HG03565 (cell line): ENCODE results near the gene HPGDS.
"Not testable (repeated sequence)": the region's sequence is repeated elsewhere in the genome, so short reads cannot be mapped to it uniquely, and the experiment has no call there.

Experiments
- ATAC-seq: cut with Tn5 transposase; IDR thresholded peaks from one replicate; pipeline ENCODE4 v1.9.1; 2021; ENCODE audit warnings: mild to moderate bottlenecking, moderate library complexity; ENCODE audit not compliant: unreplicated experiment

The HPGDS gene

GRCh38 chr4:94342694-94343093, at the start of gene HPGDS:
Gene HPGDS (minus strand): TSS chr4:94342836. CDS start chr4:94334629, 8,207 bp downstream.
- no peak for ATAC-seq

GRCh38 chr4:94390804-94391410, 48.3 kb upstream of the HPGDS start:
- no peak for ATAC-seq

- ATAC-seq = no peak
Measured at GRCh38 chr4:94389595-94390267, 47.1 kb upstream of the HPGDS start.

GRCh38 chr4:94387965-94388364, 45.3 kb upstream of the HPGDS start:
- not testable (repeated sequence) for ATAC-seq

GRCh38 chr4:94385452-94385851, 42.8 kb upstream of the HPGDS start:
- not testable (repeated sequence) for ATAC-seq

GRCh38 chr4:94382891-94383290, 40.3 kb upstream of the HPGDS start:
- ATAC-seq = not testable (repeated sequence)

GRCh38 chr4:94378047-94378446, 35.4 kb upstream of the HPGDS start:
- ATAC-seq = no peak

GRCh38 chr4:94377294-94377693, 34.7 kb upstream of the HPGDS start:
- ATAC-seq = no peak

GRCh38 chr4:94375364-94375763, 32.7 kb upstream of the HPGDS start:
- no peak for ATAC-seq

GRCh38 chr4:94373752-94374151, 31.1 kb upstream of the HPGDS start:
- ATAC-seq = no peak

GRCh38 chr4:94372991-94373390, 30.4 kb upstream of the HPGDS start:
- ATAC-seq = no peak

GRCh38 chr4:94372228-94372978, 29.8 kb upstream of the HPGDS start:
- ATAC-seq = no peak

- ATAC-seq = no peak
Measured at GRCh38 chr4:94371290-94371689, 28.7 kb upstream of the HPGDS start.

- no peak for ATAC-seq
Measured at GRCh38 chr4:94370533-94371254, 28.1 kb upstream of the HPGDS start.

GRCh38 chr4:94369046-94369445, 26.4 kb upstream of the HPGDS start:
- no peak for ATAC-seq

GRCh38 chr4:94368459-94368858, 25.8 kb upstream of the HPGDS start:
- no peak for ATAC-seq

GRCh38 chr4:94365304-94365703, 22.7 kb upstream of the HPGDS start:
- no peak for ATAC-seq

GRCh38 chr4:94364527-94364926, 21.9 kb upstream of the HPGDS start:
- ATAC-seq = no peak

GRCh38 chr4:94363136-94363655, 20.6 kb upstream of the HPGDS start:
- ATAC-seq = no peak

- no peak for ATAC-seq
Measured at GRCh38 chr4:94359838-94360237, 17.2 kb upstream of the HPGDS start.

- no peak for ATAC-seq
Measured at GRCh38 chr4:94359221-94359620, 16.6 kb upstream of the HPGDS start.
